NCI-H460 (cell line): ENCODE data around the gene EFNA3. TPM values are rescaled to one million over a fixed set of nuclear protein-coding genes. Genes with fewer than 3 reads are reported as not detected.
"Not testable (repeated sequence)": the region's sequence is repeated elsewhere in the genome, so short reads cannot be mapped to it uniquely, and the experiment has no call there.

Source experiments
- DNase-seq: peaks from one replicate; pipeline ENCODE4 v3.0.0-alpha.2; 2016; ENCODE audit warnings: low read depth; ENCODE audit errors: extremely low read depth
- total RNA-seq: library from RNA; depleted of rRNA; stranded (reverse); fragments of >200 nt; shearing (Covaris generic); gene quantifications from 2 replicates; pipeline ENCODE4 v1.2.3, GENCODE V29; 2014

The EFNA3 gene
- total RNA-seq, 1 experiment from 2014 or later = 10.1 TPM

DNA sequence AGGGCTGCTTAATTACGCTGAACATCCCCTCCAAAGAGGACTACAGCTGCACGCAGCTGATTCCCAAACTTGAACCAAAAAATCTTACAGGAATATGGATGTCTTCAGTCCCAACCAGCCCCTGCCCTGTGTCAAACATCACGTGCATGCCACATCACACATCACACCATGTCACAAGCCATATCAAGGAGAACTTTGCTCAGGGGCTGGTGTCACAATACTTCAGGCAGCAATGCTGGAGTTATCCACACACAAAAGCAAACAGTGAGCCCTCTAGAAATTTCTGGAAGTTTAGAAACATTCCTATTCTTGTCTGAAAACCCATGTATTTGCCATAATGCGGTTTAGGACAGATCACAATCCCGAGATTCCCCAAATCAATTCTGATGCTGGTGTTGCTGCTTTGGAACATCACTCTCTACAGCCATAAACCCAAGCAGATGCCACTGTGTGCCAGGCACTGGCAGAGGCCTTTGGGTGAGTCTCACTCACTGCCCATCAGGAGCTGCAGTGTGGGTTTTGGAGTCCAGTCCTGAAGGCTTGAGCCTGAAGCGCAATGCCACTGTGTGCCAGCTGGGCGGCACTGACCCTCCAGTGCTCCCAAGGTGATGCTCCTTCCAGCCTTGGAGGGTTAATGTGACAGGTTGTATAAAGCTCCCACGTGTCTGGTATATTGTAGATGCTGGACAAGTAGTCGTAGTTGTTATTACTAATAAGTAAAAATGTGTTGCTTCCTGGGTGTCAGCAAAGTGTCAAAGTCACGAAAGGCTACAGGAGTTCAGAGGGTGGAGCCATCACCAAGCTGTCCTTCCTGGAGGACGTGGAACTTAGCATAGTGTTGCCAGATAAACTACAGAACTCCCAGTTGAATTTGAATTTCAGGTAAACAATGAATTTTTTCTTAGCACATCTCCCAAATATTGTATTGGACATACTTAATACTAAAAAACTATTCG is 28.9 kb downstream of the EFNA3 start:
- no peak for DNase-seq

DNA sequence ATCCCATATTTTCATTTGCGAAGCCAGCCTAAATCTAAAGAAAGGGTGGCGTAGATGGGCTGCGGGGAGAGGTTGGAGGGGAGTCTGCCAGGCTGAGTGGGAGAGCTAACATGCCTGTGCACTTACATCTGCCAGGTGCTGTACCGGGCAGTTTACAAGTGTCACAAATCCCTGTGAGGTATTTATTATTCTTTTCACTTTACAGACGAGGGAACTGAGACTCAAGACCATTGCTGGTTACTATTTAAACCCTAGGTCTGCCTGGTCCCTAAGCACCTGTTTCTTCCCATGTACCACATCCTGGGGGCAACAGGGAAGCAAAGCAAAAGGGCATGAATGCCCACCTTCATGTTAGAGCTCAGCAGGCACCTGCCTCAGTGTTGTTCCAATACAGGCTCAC is 29.7 kb downstream of the EFNA3 start:
- DNase-seq = no peak

DNA sequence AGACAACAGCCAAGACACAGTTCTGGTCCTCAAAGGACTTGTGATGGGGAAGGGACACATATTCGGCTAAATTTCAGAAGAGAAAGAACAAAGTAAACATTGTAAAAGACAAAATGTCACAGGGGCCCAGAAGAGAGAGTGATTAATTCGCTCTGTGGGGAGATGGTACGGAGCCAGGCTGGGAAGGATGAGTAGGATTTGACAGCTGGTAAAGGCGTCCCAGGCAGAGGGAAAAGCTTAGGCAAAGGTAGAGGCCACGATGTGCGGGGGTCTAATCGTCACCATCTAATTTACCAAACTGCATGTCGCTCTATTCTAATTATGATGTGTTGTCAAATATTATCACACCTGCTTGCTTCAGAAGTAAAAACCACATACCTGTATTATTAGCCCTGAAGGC is 31.7 kb downstream of the EFNA3 start:
- DNase-seq = no peak

DNA sequence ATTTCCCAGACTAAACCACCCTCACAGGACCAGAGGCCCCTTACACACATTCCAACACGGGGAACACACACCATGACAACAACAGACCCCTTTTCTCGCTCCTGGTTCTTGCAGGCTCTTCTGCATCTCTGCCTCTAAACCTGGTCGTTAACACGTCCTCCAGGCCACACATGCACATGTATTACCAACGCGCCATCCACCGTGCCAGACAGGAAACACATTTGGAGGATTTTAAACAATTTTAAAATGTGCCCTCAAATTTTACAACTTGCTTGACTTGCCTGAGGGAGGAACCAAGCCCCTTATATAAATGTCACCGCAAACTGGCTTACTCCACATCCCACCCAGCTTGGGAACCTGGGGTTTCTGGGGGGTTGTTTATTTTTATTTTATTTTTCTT is 32.2 kb downstream of the EFNA3 start:
- no peak for DNase-seq

DNA sequence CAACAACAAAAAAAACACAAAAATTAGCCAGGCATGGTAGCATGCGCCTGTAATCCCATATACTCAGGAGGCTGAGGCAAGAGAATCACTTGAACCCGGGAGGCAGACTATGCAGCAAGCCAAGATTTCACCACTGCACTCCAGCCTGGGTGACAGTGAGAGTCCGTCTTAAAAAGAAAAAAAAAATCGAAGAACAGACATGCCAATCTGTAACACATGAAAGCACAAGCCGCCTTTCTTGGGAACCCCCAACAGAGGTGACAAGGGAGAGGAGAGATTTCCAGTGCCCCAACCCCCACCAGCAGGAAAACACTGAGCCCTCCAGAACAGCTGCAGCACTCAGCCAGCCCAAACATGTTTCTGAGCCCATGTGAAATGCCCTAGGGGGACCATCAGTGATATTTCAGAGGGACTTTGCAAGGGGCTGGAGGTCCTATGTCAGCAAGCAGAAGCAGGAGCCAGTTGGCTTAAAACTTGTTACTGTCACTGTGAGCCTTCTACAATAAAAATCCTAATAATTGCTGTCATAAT is 34.9 kb downstream of the EFNA3 start:
- no peak for DNase-seq

DNA sequence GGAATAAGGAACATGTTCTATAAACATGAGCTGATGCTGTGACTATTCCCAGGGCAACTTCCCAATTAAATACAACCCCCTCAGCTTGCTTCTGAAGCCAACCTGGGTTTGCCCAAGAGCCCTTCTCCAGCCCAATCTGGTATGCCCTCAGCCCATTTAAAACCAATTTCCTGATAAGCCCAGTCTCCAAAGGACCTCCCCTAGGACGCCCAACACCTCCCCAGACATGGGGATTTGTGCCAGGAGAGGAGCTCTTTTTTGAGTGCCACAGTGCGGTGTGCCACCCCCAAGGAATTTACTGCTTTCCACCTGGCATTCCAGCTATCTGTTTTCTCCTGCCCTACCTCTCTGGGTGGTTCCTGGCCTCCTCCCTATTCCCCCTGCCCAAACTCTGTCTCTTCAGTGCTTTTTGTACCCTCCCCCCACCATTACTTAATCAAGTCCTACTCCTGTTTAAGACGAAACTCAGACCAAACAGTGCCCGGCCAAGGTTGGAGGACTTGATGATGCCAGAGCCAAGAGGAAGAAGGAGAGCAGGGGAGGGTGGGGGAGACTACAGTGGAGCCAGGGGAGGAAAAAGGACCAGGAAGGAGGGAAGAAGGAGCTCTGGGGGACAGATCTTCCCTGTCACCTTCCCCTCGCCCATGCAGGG is 37.6 kb downstream of the EFNA3 start:
- DNase-seq = no peak

DNA sequence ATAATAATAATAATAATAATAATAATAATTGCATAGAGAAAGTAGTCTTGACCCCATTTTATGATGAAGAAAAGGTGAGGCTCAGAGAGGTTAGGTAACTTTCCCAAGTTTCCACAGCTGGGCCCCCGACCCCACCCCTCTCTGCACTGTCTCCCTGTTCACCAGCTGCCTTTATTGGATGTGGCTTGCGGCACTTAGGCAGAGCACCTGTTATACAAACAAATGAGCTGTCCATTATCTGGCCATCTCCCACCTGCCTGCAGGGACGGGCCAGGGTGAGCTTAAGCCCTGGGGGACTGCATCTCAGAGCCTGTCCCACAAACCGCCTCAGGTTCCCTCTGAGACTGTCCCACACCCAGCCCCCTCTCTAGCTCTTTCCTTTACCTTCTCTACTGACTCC is 39.0 kb downstream of the EFNA3 start:
- no peak for DNase-seq

DNA sequence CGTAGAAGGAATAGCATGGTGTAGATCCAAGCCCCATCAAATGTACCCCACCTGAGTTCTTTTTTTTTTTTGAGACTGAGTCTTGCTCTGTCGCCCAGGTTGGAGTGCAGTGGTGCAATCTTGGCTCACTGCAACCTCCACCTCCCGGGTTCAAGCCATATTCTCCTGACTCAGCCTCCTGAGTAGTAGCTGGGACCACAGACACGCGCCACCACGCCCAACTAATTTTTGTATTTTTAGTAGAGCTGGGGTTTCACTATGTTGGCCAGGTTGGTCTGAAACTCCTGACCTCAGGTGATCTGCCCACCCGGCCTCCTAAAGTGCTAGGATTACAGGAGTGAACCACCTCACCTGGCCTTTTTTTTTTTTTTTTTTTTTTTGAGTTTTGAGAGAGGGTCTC is 39.5 kb downstream of the EFNA3 start:
- not testable (repeated sequence) for DNase-seq

DNA sequence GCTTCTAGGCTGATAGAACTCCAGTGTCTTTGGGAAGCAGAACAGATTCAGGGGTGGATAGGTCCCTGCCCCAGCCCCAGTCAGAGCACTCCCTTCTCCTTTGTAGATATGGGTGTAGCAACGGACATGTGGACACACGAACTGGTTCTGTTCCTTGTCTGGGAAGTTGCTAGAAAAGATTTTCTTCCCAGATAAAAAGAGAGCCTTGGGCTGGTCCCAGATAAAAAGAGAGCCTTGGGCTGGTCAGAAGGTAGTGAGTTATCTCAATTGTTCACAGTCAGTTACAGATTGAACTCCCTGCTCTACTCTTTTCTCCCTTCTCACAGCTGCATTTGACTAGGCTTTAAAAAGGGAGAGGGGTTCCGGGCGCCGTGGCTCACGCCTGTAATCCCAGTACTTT is 41.6 kb downstream of the EFNA3 start:
- DNase-seq = no peak

DNA sequence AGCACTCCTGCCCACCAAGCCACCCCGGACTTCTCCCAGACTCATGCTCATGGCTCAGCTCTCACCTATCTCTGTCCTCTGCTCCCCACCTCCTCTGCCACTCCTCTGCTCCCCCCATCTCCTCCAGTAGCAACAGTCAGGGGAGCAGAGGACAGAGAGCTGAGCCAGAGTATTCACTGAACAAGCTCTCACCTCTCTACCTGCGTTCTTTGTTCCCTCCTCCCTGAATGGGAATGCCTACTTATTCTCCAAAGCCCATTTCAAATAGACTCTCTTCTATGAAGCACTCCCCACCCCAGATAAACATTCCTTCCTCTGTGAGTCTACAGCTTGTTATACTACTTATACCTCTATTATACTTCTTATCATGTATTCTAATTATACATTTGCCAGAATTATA is 42.6 kb downstream of the EFNA3 start:
- DNase-seq = no peak

DNA sequence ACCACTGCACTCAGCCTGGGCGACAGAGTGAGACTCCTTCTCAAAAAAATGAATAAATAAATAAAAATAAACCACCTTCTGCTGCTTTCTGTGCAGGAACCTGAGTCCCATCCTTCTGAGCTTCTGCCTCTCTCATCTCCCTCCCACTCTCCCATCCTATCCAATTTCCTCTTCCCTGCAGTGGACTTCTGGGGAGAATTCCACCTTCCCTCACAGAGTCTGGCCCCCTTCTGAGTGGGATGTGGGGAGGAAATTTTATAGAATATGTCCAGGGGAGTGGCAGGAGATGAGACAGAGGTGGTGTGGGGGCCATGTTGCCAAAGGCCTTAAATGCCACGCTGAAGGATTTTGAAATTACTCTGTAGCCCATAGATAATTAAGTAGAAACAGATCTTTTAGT is 43.7 kb downstream of the EFNA3 start:
- DNase-seq = no peak

DNA sequence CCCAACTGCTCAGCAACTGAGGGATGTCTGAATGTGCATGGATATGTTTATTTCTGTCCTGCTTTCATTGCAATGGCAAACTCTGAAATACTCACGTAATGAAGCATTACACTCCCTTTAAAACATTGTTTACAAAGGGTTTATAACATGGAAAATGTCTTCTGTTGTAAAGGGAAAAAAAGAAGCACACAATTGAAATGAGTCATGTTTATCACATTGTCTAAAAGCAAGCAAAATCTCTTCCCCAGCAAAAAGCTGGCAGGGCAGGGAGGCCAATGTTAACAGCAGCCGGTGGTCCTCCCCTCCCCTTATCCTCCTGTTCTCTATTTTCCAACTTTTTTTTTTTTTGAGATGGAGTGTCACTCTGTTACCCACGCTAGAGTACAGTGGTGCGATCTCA is 45.2 kb downstream of the EFNA3 start:
- DNase-seq = no peak

DNA sequence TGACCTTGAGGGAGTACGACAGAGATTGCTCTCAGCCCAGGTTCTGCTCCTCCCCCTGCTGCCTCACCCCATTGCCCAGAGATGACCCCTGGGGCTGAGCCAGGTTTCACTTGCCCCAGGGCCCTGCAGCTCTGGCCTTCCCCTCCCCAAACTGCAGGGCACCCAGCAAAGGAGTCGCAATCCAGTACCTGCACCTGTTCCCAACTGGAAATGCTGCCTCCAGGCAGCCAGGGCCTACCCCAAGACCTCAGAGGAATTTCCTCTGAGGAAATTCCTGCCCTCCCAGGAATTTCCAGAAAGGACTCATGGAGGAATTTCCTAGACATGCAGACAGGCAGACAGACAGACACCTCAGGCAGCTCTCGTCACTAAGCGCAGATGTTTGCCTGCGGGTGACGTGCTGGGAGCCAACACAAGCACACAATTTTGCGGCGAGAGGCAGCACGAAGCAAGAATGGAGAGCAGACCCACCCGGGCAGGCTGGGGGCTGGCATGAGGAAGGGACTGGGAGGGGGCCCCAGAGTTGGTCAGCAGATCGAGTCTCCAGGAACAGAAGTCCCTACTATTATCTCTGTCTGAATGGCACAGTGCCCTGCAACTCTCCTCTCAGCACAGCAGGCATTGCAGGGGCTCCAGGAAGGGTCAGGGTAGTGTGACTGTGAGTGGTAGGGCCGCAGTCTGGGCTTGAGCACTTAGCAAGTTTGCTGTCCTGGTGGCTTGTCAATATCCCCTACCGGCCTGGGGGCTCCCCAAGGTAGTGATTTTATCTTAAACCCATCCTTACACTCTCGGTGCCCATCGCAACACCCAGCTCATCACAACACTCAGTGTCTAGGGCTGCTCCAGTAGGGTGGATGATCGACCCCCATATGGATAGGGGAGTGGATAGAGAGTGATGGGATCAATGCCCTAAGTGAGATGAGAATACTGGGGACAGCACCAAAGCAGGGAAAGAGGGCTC is 46.1 kb downstream of the EFNA3 start:
- DNase-seq = peak; percentile 62

DNA sequence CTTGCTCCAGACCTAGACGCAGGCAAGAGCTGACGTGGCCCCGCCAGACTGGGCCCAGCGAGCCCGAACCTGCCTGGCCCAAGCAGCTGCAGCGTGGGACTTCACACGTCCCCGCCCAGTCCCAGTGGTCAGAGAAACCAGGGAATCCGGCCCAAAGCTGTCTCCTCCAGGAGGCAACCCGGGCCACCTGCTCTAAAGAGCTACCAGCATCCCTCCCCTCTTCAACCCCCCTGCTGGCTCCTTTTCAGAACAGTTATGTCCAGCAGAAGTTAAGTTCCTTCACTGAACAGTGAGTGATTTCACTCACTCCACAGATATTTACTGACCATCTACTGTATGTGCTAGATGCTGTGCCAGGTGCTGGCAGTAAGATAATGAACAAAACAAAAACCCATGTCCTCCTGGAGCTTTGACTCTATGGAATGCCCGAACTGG is 46.9 kb downstream of the EFNA3 start:
- no peak for DNase-seq

DNA sequence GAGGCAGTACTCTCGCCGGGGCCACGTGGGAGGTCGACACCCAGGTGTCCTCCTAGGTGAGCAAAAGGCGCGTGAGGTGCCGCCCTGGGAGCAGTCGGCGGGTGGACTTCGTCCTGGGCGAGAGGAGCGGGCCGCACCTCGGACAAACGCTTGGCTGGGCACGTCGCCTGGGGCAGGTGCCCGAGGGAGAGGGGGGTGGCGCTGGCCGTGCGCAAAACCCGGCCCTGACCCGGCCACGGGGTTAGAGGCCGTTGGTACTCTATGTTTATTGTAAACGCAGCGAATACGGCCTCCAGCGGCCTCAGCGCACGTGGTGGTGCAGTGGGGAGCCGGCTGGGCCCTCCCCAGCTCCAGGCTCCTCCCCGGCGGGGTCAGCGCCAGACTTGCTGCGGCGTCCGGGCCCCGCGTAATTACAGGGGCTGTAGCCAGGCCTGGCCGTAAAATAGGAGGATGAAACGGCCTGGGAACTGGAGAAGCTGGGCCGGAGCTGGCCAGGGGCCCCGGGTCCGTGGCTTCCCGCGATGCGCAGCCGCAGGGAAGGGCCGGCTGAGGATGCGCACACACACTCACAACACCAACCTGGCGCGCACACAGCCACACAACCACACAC is 47.4 kb downstream of the EFNA3 start:
- no peak for DNase-seq

DNA sequence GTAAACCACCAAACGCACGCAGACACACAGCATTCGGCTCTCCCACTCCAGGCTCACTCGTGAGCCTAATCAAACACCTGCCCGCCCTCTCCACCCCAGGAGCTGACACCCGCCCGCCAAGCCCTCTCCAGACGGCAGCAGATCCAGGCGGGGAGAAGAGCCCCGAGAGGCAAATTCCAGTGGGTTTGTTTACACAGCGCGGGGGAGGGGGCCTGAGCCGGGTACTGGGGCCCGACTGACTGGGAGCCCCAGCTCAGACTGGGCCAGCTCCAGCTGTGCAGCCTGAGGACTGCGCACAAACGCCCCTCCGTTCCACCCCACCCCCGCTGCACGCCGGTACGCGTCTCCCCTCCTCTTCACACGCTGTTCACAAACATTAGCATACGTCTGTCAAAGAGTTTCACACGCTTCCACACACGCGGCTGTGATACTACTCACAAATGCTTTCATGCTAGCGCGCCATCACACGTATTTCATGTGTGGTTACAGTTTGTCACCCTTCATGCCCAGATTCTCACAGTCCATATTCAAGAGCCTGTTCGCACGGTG is 48.0 kb downstream of the EFNA3 start:
- peak; percentile 81 for DNase-seq

DNA sequence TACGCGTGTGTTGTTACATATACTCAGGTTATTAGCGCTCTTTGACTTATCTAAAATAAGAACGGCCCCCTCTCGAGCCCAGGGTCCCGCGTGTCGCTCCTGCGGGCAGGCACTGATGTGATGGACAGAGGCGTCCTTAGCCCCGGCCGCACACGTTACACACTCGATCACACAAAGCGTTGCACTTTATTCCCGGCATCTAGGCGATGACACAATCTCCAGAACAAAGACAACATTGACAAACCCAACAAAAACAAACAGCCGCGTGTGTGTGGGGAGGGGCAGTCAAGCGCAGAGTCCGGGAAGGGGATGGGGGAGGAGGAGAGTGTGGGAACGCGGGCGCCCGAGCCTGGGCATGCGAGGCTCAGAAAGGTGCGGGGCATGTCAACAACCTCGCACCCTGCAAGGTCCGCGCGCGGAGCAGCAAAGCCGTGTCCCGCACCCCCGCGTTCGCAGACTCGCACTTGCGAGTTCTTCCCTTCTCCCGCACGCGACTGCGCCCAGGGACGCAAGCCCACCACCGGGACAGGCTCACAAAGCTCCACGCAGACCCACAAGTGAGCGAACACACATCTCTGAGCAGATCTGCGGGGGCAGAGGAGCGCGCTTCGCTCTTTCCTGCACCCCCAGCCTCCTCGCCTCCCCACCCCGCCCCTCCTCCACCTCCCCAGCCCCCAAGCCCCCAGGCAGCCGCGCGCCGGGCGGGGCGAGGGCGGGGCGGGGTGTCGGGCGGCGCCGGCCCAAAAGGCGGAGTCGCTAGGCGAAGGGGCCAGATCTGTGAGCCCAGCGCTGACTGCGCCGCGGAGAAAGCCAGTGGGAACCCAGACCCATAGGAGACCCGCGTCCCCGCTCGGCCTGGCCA is 48.7 kb downstream of the EFNA3 start, which contains the start of gene EFNA1:
EFNA1 (plus strand) TSS at position 772 of the 862 bp plus-strand sequence. CDS start 102 bp downstream, outside the sequence.
- peak; percentile 92 for DNase-seq

DNA sequence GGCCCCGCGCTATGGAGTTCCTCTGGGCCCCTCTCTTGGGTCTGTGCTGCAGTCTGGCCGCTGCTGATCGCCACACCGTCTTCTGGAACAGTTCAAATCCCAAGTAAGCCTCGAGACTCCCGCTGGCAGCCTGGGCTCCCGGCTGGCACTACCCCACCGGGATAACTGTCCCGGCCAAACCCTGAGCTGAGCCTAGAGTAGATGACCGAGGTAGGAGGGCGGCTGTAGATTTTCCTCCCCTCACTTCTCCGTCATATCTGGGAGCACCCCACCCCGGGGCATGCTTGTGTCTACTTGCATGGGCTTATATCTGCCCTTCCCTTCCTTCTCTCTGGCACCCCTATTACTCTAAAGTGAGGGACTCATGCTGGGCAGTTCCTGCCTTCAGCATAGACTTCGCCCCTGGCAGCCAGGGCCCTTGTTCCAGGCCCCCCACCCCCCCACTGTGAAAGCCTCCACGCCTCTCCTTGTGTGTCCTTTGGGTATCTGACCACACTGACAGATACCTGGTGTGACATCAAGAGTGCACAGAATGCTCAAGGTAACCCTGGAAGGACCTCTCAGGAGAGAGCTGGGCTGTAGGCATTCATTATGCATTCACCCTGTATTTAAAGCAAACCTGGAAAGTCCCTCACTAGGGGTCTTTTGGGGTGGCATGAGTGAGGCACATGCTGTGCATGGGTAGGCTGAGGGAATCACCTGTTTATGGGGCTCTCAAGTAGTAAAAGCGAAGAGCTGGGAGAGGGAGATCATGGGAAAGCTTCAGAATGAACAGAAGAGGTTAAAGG is 49.5 kb downstream of the EFNA3 start:
- DNase-seq = no peak
